HG02852 (cell line): ENCODE results near the gene SERF1A.
"Not testable (repeated sequence)": the region's sequence is repeated elsewhere in the genome, so short reads cannot be mapped to it uniquely, and the experiment has no call there.

Experiments used
- ATAC-seq: cut with Tn5 transposase; IDR thresholded peaks from one replicate; pipeline ENCODE4 v1.9.1; 2021; ENCODE audit warnings: mild to moderate bottlenecking, moderate library complexity; ENCODE audit not compliant: unreplicated experiment

SERF1A gene

GRCh38 chr5:70900533-70901271 is at the start of gene SERF1A:
Gene SERF1A (plus strand): TSS chr5:70900669. CDS start chr5:70900870, 201 bp downstream.
- peak; percentile 95 for ATAC-seq

- ATAC-seq = not testable (repeated sequence)
Observed at GRCh38 chr5:70866778-70867177, 33.7 kb upstream of the SERF1A start.

GRCh38 chr5:70870626-70871025 is 29.8 kb upstream of the SERF1A start:
- ATAC-seq = not testable (repeated sequence)

- ATAC-seq = not testable (repeated sequence)
Observed at GRCh38 chr5:70896076-70896475, 4.4 kb upstream of the SERF1A start.

GRCh38 chr5:70901272-70901571 is 753 bp downstream of the SERF1A start:
- peak; percentile 25 for ATAC-seq

- ATAC-seq = not testable (repeated sequence)
Observed at GRCh38 chr5:70906624-70907023, 6.2 kb downstream of the SERF1A start.

- not testable (repeated sequence) for ATAC-seq
Observed at GRCh38 chr5:70916829-70917228, 16.4 kb downstream of the SERF1A start.

- ATAC-seq = peak; percentile 42
Observed at GRCh38 chr5:70925211-70925562, 24.7 kb downstream of the SERF1A start.

GRCh38 chr5:70931709-70932368 is 31.4 kb downstream of the SERF1A start:
- not testable (repeated sequence) for ATAC-seq

GRCh38 chr5:70932560-70932959 is 32.1 kb downstream of the SERF1A start:
- not testable (repeated sequence) for ATAC-seq

- not testable (repeated sequence) for ATAC-seq
Observed at GRCh38 chr5:70953068-70953467, 52.6 kb downstream of the SERF1A start.
